ENCODE data around the gene ADM.

DNA sequence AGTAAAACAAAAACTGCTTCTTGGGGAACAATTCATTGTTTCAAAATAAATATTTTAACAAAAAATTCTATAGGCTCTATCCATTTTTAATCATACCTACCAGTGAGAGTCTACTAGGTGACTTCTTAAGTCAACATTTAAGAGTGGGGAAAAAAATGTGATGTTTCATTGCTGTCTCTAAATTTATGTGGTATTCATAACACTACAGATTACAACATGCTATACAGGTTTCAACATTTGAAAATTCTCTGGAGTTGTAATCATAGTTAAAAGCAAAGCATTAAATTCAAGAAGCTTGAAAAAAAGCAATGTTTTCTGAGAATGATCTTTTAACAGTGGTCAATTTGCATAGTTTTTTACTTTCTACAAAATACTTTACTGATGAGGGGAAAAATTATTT is 29.2 kb upstream of the ADM start:
- TF ChIP-seq CTCF (conservative IDR thresholded peaks at IDR 0.05; ENCODE audit: low read depth in 2 of 2) (no peak), EZH2phosphoT487 (IDR thresholded peaks at IDR 0.05; ENCODE audit: unreplicated experiment) (no peak), REST (IDR thresholded peaks at IDR 0.05; ENCODE audit: unreplicated experiment) (no peak), ZNF331 (CRISPR knock-in tag; IDR thresholded peaks at IDR 0.05; ENCODE audit: low read depth) (no peak), CREB1 (CRISPR knock-in tag; IDR thresholded peaks at IDR 0.05; ENCODE audit: low read depth) (no peak), POLR2AphosphoS5 (IDR thresholded peaks at IDR 0.05; ENCODE audit: low read depth) (no peak)
